ENCODE measurements around the gene ERCC5. TPM values are rescaled to one million over a fixed set of nuclear protein-coding genes. Genes with fewer than 3 reads are reported as not detected.

Gene ERCC5
- total RNA-seq, 4 donors from 2014 or later, result 47.1 to 113 (median 85.1) TPM

DNA sequence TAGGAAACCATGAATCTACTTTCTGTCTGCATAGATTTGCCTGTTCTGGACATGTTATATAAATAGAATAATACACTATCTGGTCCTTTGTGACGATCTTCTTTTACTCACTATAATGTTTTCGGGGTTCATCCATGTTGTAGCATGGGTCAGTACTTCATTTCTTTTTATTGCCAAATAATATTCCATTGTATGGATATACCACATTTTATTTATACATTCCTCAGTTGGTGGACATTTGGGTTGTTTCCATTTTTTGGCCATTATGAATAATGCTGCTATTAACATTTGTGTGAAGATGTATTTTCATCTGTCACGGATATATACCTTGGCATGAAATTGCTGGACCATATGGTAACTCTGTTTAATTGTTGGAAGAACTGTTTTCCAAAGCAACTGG is 40.2 kb upstream of the ERCC5 start:
- Histone ChIP-seq H3K27me3 (no peaks in the 10 kb centered on the region), H3K9me3 (peaks cover 0 to 2% (median 0%) of the 10 kb centered on the region in 4 donors), H3K27ac (no peak overlapping the region), H3K4me1 (peaks cover 0 to 21% (median 0%) of the 10 kb centered on the region in 4 donors), H3K4me3 (no peak overlapping the region), H3K36me3 (peaks cover 0 to 28% (median 0%) of the 10 kb centered on the region in 3 donors)
- TF ChIP-seq POLR2A (IDR thresholded peaks at IDR 0.05) (no peak), EP300 (IDR thresholded peaks at IDR 0.05) (no peak)
- TF ChIP-seq, protein P1, sequence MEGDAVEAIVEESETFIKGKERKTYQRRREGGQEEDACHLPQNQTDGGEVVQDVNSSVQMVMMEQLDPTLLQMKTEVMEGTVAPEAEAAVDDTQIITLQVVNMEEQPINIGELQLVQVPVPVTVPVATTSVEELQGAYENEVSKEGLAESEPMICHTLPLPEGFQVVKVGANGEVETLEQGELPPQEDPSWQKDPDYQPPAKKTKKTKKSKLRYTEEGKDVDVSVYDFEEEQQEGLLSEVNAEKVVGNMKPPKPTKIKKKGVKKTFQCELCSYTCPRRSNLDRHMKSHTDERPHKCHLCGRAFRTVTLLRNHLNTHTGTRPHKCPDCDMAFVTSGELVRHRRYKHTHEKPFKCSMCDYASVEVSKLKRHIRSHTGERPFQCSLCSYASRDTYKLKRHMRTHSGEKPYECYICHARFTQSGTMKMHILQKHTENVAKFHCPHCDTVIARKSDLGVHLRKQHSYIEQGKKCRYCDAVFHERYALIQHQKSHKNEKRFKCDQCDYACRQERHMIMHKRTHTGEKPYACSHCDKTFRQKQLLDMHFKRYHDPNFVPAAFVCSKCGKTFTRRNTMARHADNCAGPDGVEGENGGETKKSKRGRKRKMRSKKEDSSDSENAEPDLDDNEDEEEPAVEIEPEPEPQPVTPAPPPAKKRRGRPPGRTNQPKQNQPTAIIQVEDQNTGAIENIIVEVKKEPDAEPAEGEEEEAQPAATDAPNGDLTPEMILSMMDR (IDR thresholded peaks at IDR 0.05), result no peak
- no peak for DNase-seq (ENCODE audit: low spot score in 2 of 2)
- WGBS, 2 donors, result 97 to 98% methylated on average over 3 of the region's 3 CpGs

DNA sequence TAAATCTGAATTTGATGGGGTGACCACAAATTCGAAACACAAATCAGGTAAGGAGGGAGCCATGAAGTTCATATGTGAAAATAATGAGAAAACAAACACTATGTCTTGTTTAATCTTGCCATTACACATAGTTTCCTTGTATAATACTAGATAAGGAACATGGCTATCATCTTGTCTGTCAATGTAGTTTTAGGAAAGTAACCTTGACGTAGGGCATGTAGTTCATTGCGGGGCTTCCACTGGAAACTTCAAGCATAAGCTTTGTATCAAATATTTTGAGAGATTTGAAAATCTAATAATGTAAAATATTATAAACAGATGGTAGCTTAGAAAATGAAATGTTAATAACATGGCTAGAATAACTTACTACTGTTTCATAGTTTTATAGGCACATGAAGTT is 38.1 kb upstream of the ERCC5 start:
- no peak for DNase-seq (ENCODE audit: low spot score in 2 of 2)
- 96 to 99% methylated on average over 3 of the region's 3 CpGs for WGBS, 2 donors
- no peaks in the 10 kb centered on the region for H3K27me3 ChIP-seq
- H3K36me3 ChIP-seq, result peaks cover 0 to 44% (median 0%) of the 10 kb centered on the region in 3 donors
- H3K4me3 ChIP-seq, result no peak overlapping the region
- no peak overlapping the region for H3K27ac ChIP-seq
- peaks cover 0 to 12% (median 4%) of the 10 kb centered on the region in 4 donors for H3K9me3 ChIP-seq
- H3K4me1 ChIP-seq, result peaks cover 0 to under 1% (median 0%) of the 10 kb centered on the region in 4 donors
- TF ChIP-seq EP300 (IDR thresholded peaks at IDR 0.05) (no peak), POLR2A (IDR thresholded peaks at IDR 0.05) (no peak)
- TF ChIP-seq, protein P1 (IDR thresholded peaks at IDR 0.05), result no peak

DNA sequence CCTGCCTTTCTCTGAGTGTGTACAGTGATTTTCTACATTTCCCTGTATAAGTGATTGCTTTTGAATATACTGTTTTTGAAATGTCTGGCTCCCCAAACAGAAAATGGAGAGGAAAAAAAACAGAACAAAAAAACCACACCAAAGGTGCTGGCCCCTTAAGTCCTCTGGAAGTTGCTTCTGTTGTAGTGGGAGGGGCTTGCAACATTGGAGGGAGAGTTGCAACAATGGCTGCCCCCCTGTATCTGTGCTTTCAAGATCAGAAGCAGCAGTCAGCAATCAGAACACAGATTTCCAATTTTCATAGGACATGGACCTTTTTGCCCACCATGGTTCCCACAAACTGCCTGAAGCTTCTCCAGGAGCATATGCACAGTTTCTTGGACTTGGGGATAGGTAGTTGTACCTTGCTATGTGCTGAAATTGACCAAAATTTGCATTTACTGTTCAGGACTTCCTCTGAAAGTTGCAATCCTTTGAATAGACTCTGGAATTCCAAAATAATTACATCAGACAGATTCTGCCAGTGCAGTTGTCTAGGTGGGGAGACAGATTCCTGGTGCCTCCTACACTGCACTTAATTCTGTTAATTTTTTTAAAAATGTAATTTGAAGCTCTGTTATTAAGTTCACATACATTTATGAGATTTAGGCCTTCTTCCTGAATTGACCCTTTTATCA is 33.1 kb upstream of the ERCC5 start:
- peaks cover 0 to 45% (median 0%) of the 10 kb centered on the region in 3 donors for H3K36me3 ChIP-seq
- H3K27ac ChIP-seq, result no peak overlapping the region
- no peak for DNase-seq (ENCODE audit: low spot score in 2 of 2)
- TF ChIP-seq, protein P1 (IDR thresholded peaks at IDR 0.05), result no peak
- TF ChIP-seq EP300 (IDR thresholded peaks at IDR 0.05) (no peak), POLR2A (IDR thresholded peaks at IDR 0.05) (no peak)
- no peaks in the 10 kb centered on the region for H3K27me3 ChIP-seq
- no peak overlapping the region for H3K4me3 ChIP-seq
- peaks cover 0 to 12% (median 4%) of the 10 kb centered on the region in 4 donors for H3K9me3 ChIP-seq
- H3K4me1 ChIP-seq, result peaks cover 0 to 3% (median 0%) of the 10 kb centered on the region in 4 donors

DNA sequence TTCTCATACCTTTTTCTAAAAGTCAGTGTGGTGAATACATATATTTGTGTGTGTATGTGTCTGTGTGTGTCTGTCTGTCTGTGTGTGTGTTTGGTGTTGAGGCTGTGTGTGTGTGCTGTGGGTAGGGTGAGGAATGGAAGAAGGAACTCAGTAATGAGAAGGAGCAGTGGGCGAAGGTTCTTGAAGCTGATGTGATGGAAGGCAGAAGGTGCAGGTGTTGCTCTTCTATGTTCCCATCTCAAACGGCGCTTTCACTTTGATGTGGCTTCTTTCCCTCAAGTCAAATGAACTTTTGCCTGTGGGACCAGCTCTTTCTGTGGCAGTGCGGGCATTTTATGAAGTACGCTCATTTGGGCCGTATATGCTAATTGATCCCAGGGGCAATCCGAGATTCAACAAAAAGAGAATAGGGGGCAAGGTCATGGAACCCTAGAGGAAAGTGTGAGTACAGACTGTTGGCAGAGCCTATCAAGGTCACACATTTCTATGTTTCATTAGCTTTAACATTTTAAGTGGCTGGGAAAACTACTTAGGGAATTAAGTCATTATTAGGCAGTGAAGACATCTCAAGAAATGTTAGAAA is 31.7 kb upstream of the ERCC5 start:
- peaks cover 0 to 38% (median 0%) of the 10 kb centered on the region in 3 donors for H3K36me3 ChIP-seq
- peaks cover 0 to 3% (median 0%) of the 10 kb centered on the region in 4 donors for H3K4me1 ChIP-seq
- no peak overlapping the region for H3K27ac ChIP-seq
- H3K4me3 ChIP-seq, result no peak overlapping the region
- DNase-seq (ENCODE audit: low spot score in 2 of 2), result no peak
- H3K27me3 ChIP-seq, result no peaks in the 10 kb centered on the region
- peaks cover 0 to 12% (median 4%) of the 10 kb centered on the region in 4 donors for H3K9me3 ChIP-seq
- TF ChIP-seq, protein P1 (IDR thresholded peaks at IDR 0.05), result no peak
- no peak for TF ChIP-seq EP300 (IDR thresholded peaks at IDR 0.05)
- TF ChIP-seq POLR2A (IDR thresholded peaks at IDR 0.05), result no peak
- 76 to 80% methylated on average over 7 of the region's 7 CpGs for WGBS, 2 donors

DNA sequence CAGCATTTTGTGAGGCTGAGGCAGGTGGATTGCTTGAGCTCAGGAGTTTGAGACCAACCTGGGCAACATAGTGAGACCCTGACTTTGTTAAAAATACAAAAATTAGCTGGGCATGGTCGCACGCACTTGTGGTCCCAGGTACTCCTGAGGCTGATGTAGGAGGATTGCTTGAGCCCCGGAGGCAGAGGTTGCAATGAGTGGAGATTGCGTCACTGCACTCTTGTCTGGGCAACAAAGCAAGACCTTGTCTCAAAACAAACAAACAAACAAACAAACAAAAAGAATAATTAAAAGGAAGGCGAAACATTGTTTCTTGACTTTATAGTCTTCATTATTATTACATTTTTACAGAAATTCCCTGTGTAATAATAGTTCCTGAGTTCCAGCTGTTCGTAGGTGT is 31.0 kb upstream of the ERCC5 start:
- no peaks in the 10 kb centered on the region for H3K27me3 ChIP-seq
- H3K36me3 ChIP-seq, result peaks cover 0 to 36% (median 0%) of the 10 kb centered on the region in 3 donors
- TF ChIP-seq POLR2A (IDR thresholded peaks at IDR 0.05), result no peak
- no peak for TF ChIP-seq EP300 (IDR thresholded peaks at IDR 0.05)
- TF ChIP-seq, protein P1 (IDR thresholded peaks at IDR 0.05), result no peak
- H3K4me3 ChIP-seq, result no peak overlapping the region
- no peak overlapping the region for H3K27ac ChIP-seq
- H3K4me1 ChIP-seq, result peaks cover 0 to 3% (median 0%) of the 10 kb centered on the region in 4 donors
- 85 to 87% methylated on average over 6 of the region's 6 CpGs for WGBS, 2 donors
- no peak for DNase-seq (ENCODE audit: low spot score in 2 of 2)
- H3K9me3 ChIP-seq, result peaks cover 0 to 12% (median 4%) of the 10 kb centered on the region in 4 donors

Measured in tibial nerve (tissue), 4 donors.